H9 (cell line): ENCODE data around the gene KHK. TPM values are rescaled to one million over a fixed set of nuclear protein-coding genes. Genes with fewer than 3 reads are reported as not detected.
"Not testable (repeated sequence)": the region's sequence is repeated elsewhere in the genome, so short reads cannot be mapped to it uniquely, and the experiment has no call there.

Source experiments
- DNase-seq: peaks from one replicate; pipeline ENCODE4 v3.0.0-alpha.2; 2017
- H2AFZ ChIP-seq: one replicate; pipeline ENCODE4 v1.6.1; 2013; ENCODE audit warnings: mild to moderate bottlenecking, low read length, control low read depth, moderate library complexity
- H2AK5ac ChIP-seq: 2 replicates; pipeline ENCODE4 v1.6.1; 2013; ENCODE audit warnings: low read length, control low read depth, mixed read lengths; ENCODE audit not compliant: insufficient read length
- H2BK120ac ChIP-seq: one replicate; pipeline ENCODE4 v1.6.1; 2013; ENCODE audit warnings: low read depth, mild to moderate bottlenecking, low read length, control low read depth, inconsistent platforms; ENCODE audit not compliant: poor library complexity, severe bottlenecking
- H2BK12ac ChIP-seq: 2 replicates; pipeline ENCODE4 v1.6.1; 2013; ENCODE audit warnings: low read length, control low read depth, mixed read lengths, low read depth; ENCODE audit not compliant: insufficient read length
- H2BK15ac ChIP-seq: 2 replicates; pipeline ENCODE4 v1.6.1; 2013; ENCODE audit warnings: low read depth, low read length, control low read depth
- H2BK20ac ChIP-seq: one replicate; pipeline ENCODE4 v1.6.1; 2013; ENCODE audit warnings: low read depth, mild to moderate bottlenecking, low read length, control low read depth, inconsistent platforms; ENCODE audit not compliant: poor library complexity, severe bottlenecking
- H2BK5ac ChIP-seq: 2 replicates; pipeline ENCODE4 v1.6.1; 2013; ENCODE audit warnings: low read length, control low read depth, mixed read lengths; ENCODE audit not compliant: insufficient read length
- H3K14ac ChIP-seq: 2 replicates; pipeline ENCODE4 v1.6.1; 2013; ENCODE audit warnings: low read length, control low read depth; ENCODE audit not compliant: insufficient read depth
- H3K18ac ChIP-seq: 2 replicates; pipeline ENCODE4 v1.6.1; 2013; ENCODE audit warnings: low read depth, mild to moderate bottlenecking, mixed read lengths, low read length, control low read depth; ENCODE audit not compliant: insufficient read length
- H3K23ac ChIP-seq: 2 replicates; pipeline ENCODE4 v1.6.1; 2013; ENCODE audit warnings: low read length, control low read depth, mixed read lengths, low read depth; ENCODE audit not compliant: insufficient read length
- H3K23me2 ChIP-seq: 2 replicates; pipeline ENCODE4 v1.6.1; 2013; ENCODE audit warnings: low read depth, mild to moderate bottlenecking, mixed read lengths, low read length, control low read depth; ENCODE audit not compliant: insufficient read length, poor library complexity, severe bottlenecking
- H3K27ac ChIP-seq: 2 replicates; pipeline ENCODE4 v1.5.1; 2013; ENCODE audit warnings: low read length, control low read depth, mixed read lengths, low read depth; ENCODE audit not compliant: insufficient read length
- H3K27me3 ChIP-seq: 2 replicates; pipeline ENCODE4 v1.6.1; 2013; ENCODE audit warnings: low read length, control low read depth, inconsistent platforms; ENCODE audit not compliant: insufficient read depth
- H3K4ac ChIP-seq: 2 replicates; pipeline ENCODE4 v1.6.1; 2013; ENCODE audit warnings: low read depth, mild to moderate bottlenecking, control low read depth, inconsistent platforms, low read length, moderate library complexity
- H3K4me1 ChIP-seq: 2 replicates; pipeline ENCODE4 v1.6.1; 2013; ENCODE audit warnings: low read length, control low read depth, inconsistent platforms; ENCODE audit not compliant: insufficient read depth
- H3K4me2 ChIP-seq: 2 replicates; pipeline ENCODE4 v1.6.1; 2013; ENCODE audit warnings: low read length, control low read depth, mixed read lengths; ENCODE audit not compliant: insufficient read length, insufficient read depth
- H3K56ac ChIP-seq: 2 replicates; pipeline ENCODE4 v1.6.1; 2013; ENCODE audit warnings: low read depth, mild to moderate bottlenecking, mixed read lengths, low read length, control low read depth; ENCODE audit not compliant: insufficient read length
- H3K79me1 ChIP-seq: 2 replicates; pipeline ENCODE4 v1.6.1; 2013; ENCODE audit warnings: low read depth, mild to moderate bottlenecking, moderate library complexity, low read length, control low read depth, inconsistent platforms; ENCODE audit not compliant: insufficient read depth, poor library complexity, severe bottlenecking
- H3K79me2 ChIP-seq: 2 replicates; pipeline ENCODE4 v1.6.1; 2013; ENCODE audit warnings: low read length, control low read depth, inconsistent platforms; ENCODE audit not compliant: insufficient read depth
- H3K9ac ChIP-seq: 2 replicates; pipeline ENCODE4 v1.6.1; 2013; ENCODE audit warnings: low read length, control low read depth, mixed read lengths; ENCODE audit not compliant: insufficient read length; ENCODE audit errors: extremely low read depth
- H3K9me3 ChIP-seq: one replicate; pipeline ENCODE4 v1.6.1; 2013; ENCODE audit warnings: low read depth, low read length, inconsistent platforms; ENCODE audit not compliant: control insufficient read depth
- H3T11ph ChIP-seq: one replicate; pipeline ENCODE4 v1.6.1; 2013; ENCODE audit warnings: mild to moderate bottlenecking, low read length, control low read depth, inconsistent platforms
- H4K20me1 ChIP-seq: one replicate; pipeline ENCODE4 v1.6.1; 2013; ENCODE audit not compliant: control insufficient read depth, insufficient read length, insufficient read depth
- H4K5ac ChIP-seq: 2 replicates; pipeline ENCODE4 v1.6.1; 2013; ENCODE audit warnings: low read depth, mild to moderate bottlenecking, mixed read lengths, low read length, control low read depth; ENCODE audit not compliant: insufficient read length
- H4K8ac ChIP-seq: replicated peaks from 2 replicates; pipeline ENCODE4 v1.6.1; 2013; ENCODE audit warnings: low read length, control low read depth, mixed read lengths, low read depth; ENCODE audit not compliant: insufficient read length
- H4K91ac ChIP-seq: 2 replicates; pipeline ENCODE4 v1.6.1; 2013; ENCODE audit warnings: low read depth, mild to moderate bottlenecking, moderate library complexity, mixed read lengths, low read length, control low read depth; ENCODE audit not compliant: insufficient read length
- H3K27ac Mint-ChIP-seq, 3 experiments: 2 replicates in 2 of 3; 3 replicates in 1 of 3; pipeline ENCODE4 v1.8.0; 2020 to 2021; ENCODE audit warnings: mixed read lengths in 3 of 3, mild to moderate bottlenecking in 1 of 3, moderate library complexity in 1 of 3
- H3K27me3 Mint-ChIP-seq: 2 replicates; pipeline ENCODE4 v1.8.0; 2021; ENCODE audit warnings: low read depth, mild to moderate bottlenecking, moderate library complexity, mixed read lengths
- H3K36me3 Mint-ChIP-seq, 3 experiments: 2 replicates in 2 of 3; 3 replicates in 1 of 3; pipeline ENCODE4 v1.8.0; 2020 to 2021; ENCODE audit warnings: low read depth in 3 of 3, mixed read lengths in 3 of 3; ENCODE audit not compliant: insufficient read depth in 1 of 3
- H3K4me1 Mint-ChIP-seq, 2 experiments: 2 replicates each; pipeline ENCODE4 v1.8.0; 2020; ENCODE audit warnings: mixed read lengths in 2 of 2
- H3K4me3 Mint-ChIP-seq, 2 experiments: 2 replicates in 1 of 2; 3 replicates in 1 of 2; pipeline ENCODE4 v1.8.0; 2020 to 2021; ENCODE audit warnings: mild to moderate bottlenecking in 2 of 2, mixed read lengths in 2 of 2, moderate library complexity in 1 of 2
- H3K9me3 Mint-ChIP-seq, 2 experiments: 2 replicates in 1 of 2; 3 replicates in 1 of 2; pipeline ENCODE4 v1.8.0; 2020; ENCODE audit warnings: mild to moderate bottlenecking in 2 of 2, mixed read lengths in 2 of 2, moderate library complexity in 1 of 2
- CTCF ChIP-seq: fragments of 200-600 bp; sonication (generic); conservative IDR thresholded peaks from 3 replicates; pipeline ENCODE4 v1.8.0; 2021; ENCODE audit warnings: antibody characterized with exemption, mild to moderate bottlenecking
- WGBS: extraction: QIAGEN DNeasy Blood & Tissue Kit; methylation state at CpG from one replicate; pipeline ENCODE4 v1.1.7; 2013; ENCODE audit warnings: missing lambda C conversion rate, low lambda C conversion rate, mixed read lengths; ENCODE audit not compliant: insufficient read length; ENCODE audit errors: extremely low coverage; 5-methylcytosine and 5-hydroxymethylcytosine counted together
- total RNA-seq: library from RNA; stranded (reverse); gene quantifications from 2 replicates; pipeline ENCODE4 v1.2.1, GENCODE V29; 2021

Gene KHK
- total RNA-seq, 1 experiment from 2014 or later = 12.1 TPM

GRCh38 chr2:27118525-27119329 is 32.2 kb downstream of the KHK start, which contains the start of gene CGREF1:
Gene CGREF1, minus strand, starts transcription at chr2:27119128. Its CDS starts 14,762 bp downstream, at chr2:27104366.
- H4K20me1 ChIP-seq = peaks cover 2% of the 10 kb centered on the region
- H3K23ac ChIP-seq = no peak within 1 kb of the TSS
- no peak within 1 kb of the TSS for H3K56ac ChIP-seq
- DNase-seq = peak; percentile 46
- no peak within 1 kb of the TSS for H2AK5ac ChIP-seq
- peaks cover 8% of the 10 kb centered on the region for H3K23me2 ChIP-seq
- no peak within 1 kb of the TSS for H2BK5ac ChIP-seq
- H3K36me3 Mint-ChIP-seq = no peaks in the 10 kb centered on the region; a peak in 3 of 7 replicates
- peak within 1 kb of the TSS; percentile 71 for H3K14ac ChIP-seq
- peaks cover 13 to 15% of the 10 kb centered on the region in 2 experiments for H3K4me1 Mint-ChIP-seq
- H4K5ac ChIP-seq = no peak within 1 kb of the TSS
- H3K9ac ChIP-seq = no peak within 1 kb of the TSS
- no peak within 1 kb of the TSS for H3K18ac ChIP-seq
- no peaks in the 10 kb centered on the region for H3K79me2 ChIP-seq
- H3K9me3 ChIP-seq = no peaks in the 10 kb centered on the region
- H2BK15ac ChIP-seq = no peak within 1 kb of the TSS
- TF ChIP-seq CTCF = no peak
- peaks cover 67% of the 10 kb centered on the region for H3K27me3 Mint-ChIP-seq
- H3K4me2 ChIP-seq = peak within 1 kb of the TSS; percentile 62
- no peak within 1 kb of the TSS for H2BK120ac ChIP-seq
- peak within 1 kb of the TSS; percentile 67 to 83 for H3K4me3 Mint-ChIP-seq
- no peak within 1 kb of the TSS for H4K8ac ChIP-seq
- no peak within 1 kb of the TSS for H4K91ac ChIP-seq
- no peak within 1 kb of the TSS for H3T11ph ChIP-seq
- no peak within 1 kb of the TSS for H2AFZ ChIP-seq
- no peak within 1 kb of the TSS for H3K27ac ChIP-seq
- H2BK12ac ChIP-seq = no peak within 1 kb of the TSS
- no peak within 1 kb of the TSS for H3K4ac ChIP-seq
- no peaks in the 10 kb centered on the region for H3K79me1 ChIP-seq
- H3K9me3 Mint-ChIP-seq = no peaks in the 10 kb centered on the region; a peak in 1 of 5 replicates
- WGBS = no CpG with 5 or more reads among the region's 84 CpGs
- H3K4me1 ChIP-seq = peaks cover 2% of the 10 kb centered on the region
- peaks cover 14% of the 10 kb centered on the region; the same call in 1 of the 2 replicates for H3K27me3 ChIP-seq
- H3K27ac Mint-ChIP-seq = no peak within 1 kb of the TSS; a peak in 1 of 7 replicates
- H2BK20ac ChIP-seq = no peak within 1 kb of the TSS

GRCh38 chr2:27119330-27119670 is 32.7 kb downstream of the KHK start:
- H3K14ac ChIP-seq, H3K27ac Mint-ChIP-seq, H2BK5ac ChIP-seq, H3K36me3 Mint-ChIP-seq, H3K56ac ChIP-seq, H2AFZ ChIP-seq, H3K9ac ChIP-seq, H3K79me1 ChIP-seq, H2BK15ac ChIP-seq, DNase-seq, H3K23ac ChIP-seq, H3K18ac ChIP-seq, H2AK5ac ChIP-seq, H2BK120ac ChIP-seq, H3K4ac ChIP-seq, H4K20me1 ChIP-seq, H3K4me1 ChIP-seq, H3K79me2 ChIP-seq, H3T11ph ChIP-seq, H4K8ac ChIP-seq, H3K27ac ChIP-seq, H2BK12ac ChIP-seq, H4K5ac ChIP-seq, H3K9me3 ChIP-seq, H3K9me3 Mint-ChIP-seq, H2BK20ac ChIP-seq, H4K91ac ChIP-seq: not testable (repeated sequence)
- no CpG with 5 or more reads among the region's 8 CpGs for WGBS
- H3K27me3 Mint-ChIP-seq = peaks cover 68% of the 10 kb centered on the region
- peaks cover 15 to 20% of the 10 kb centered on the region in 2 experiments for H3K4me1 Mint-ChIP-seq
- H3K4me2 ChIP-seq = peak overlapping the region; percentile 41
- peaks cover 11% of the 10 kb centered on the region for H3K23me2 ChIP-seq
- H3K27me3 ChIP-seq = peaks cover 14% of the 10 kb centered on the region; the same call in 1 of the 2 replicates
- peak overlapping the region; percentile 67 to 83 for H3K4me3 Mint-ChIP-seq
